NT2/D1 (cell line): ENCODE results near the gene CGB1.

Experiments used
- DNase-seq: peaks from one replicate; pipeline ENCODE4 v3.0.0-alpha.2; 2011; ENCODE audit warnings: low read depth, low spot score
- H3K27me3 ChIP-seq: 2 replicates; pipeline ENCODE4 v1.6.0; 2011; ENCODE audit warnings: mild to moderate bottlenecking; ENCODE audit not compliant: insufficient read length, insufficient read depth
- H3K36me3 ChIP-seq: 2 replicates; pipeline ENCODE4 v1.6.1; 2011; ENCODE audit warnings: mild to moderate bottlenecking, low read length, mixed read lengths; ENCODE audit not compliant: insufficient read depth, insufficient read length
- H3K4me1 ChIP-seq: 2 replicates; pipeline ENCODE4 v1.5.1; 2011; ENCODE audit not compliant: insufficient read depth, insufficient read length
- H3K4me3 ChIP-seq: 2 replicates; pipeline ENCODE4 v1.5.1; 2011; ENCODE audit warnings: low read depth; ENCODE audit not compliant: insufficient read length
- H3K9ac ChIP-seq: 2 replicates; pipeline ENCODE4 v1.6.0; 2011; ENCODE audit warnings: low read depth; ENCODE audit not compliant: insufficient read length
- H3K9me3 ChIP-seq: 2 replicates; pipeline ENCODE4 v1.5.1; 2011; ENCODE audit warnings: mild to moderate bottlenecking, low read length; ENCODE audit not compliant: insufficient read depth
- SUZ12 ChIP-seq: IDR thresholded peaks from 2 replicates; pipeline ENCODE4 v1.6.1; 2011; ENCODE audit not compliant: insufficient read length, insufficient read depth; ENCODE audit errors: extremely low read depth
- YY1 ChIP-seq: IDR thresholded peaks from 2 replicates; pipeline ENCODE4 v1.6.1; 2011; ENCODE audit not compliant: insufficient read length, insufficient read depth
- ZNF274 ChIP-seq: IDR thresholded peaks from 2 replicates; pipeline ENCODE4 v1.6.1; 2011; ENCODE audit warnings: mild to moderate bottlenecking, low read depth, low read length

The CGB1 gene

DNA sequence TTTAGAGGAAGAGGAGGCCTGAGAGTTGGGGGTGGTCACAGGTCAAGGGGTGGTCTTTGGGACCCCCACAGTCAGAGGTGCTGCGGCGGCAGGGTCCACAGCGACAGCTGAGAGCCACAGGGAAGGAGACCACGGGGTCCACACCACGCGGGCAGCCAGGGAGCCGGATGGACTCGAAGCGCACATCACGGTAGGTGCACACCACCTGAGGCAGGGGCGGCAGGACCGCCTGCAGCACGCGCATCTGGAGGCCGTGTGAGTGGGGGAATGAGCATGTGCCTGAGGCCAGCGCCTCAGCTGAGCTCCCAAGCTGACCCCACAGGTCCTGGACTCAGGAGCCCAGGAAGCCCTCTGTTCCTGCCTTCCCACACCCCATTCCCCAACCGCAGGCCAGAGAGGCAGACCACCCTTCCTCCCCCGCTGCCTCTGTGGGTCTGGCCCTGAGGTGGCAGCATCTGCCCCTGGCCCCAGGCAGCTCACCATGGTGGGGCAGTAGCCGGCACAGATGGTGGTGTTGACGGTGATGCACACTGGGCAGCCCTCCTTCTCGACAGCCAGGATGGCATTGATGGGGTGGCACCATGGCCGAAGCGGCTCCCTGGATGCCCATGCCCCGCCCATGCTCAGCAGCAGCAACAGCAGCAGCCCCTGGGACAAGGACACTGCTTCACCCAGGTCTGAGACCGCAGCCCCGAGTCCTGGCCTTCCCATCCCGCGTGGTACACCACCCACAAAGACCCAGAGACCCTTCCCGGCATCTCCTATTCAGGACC lies 20.4 kb downstream of the CGB1 start:
- no peaks in the 10 kb centered on the region for H3K27me3 ChIP-seq
- no peaks in the 10 kb centered on the region for H3K9me3 ChIP-seq
- TF ChIP-seq ZNF274 (no peak), SUZ12 (no peak), YY1 (no peak)
- no peak for DNase-seq
- no peak overlapping the region for H3K4me3 ChIP-seq
- peaks cover 50% of the 10 kb centered on the region for H3K36me3 ChIP-seq
- peaks cover 6% of the 10 kb centered on the region for H3K4me1 ChIP-seq
- H3K9ac ChIP-seq, result no peak overlapping the region

DNA sequence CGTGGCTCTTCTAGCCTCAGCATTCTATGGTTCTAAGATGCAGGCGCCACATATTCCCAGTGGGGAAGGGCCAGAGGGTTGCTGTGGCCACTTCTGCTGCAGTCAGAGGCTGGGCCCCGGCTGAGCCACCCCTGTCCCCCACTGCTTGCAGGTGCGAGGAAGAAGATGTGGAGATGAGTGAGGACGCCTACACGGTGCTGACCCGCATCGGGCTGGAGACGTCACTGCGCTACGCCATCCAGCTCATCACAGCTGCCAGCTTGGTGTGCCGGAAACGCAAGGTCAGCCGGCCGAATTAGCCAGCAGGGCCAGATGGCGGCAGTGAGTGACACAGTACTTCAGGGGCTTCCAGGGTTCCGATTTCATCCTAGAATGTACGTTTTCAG lies 21.8 kb downstream of the CGB1 start:
- no peak for TF ChIP-seq YY1
- TF ChIP-seq SUZ12, result no peak
- no peak for TF ChIP-seq ZNF274
- no peaks in the 10 kb centered on the region for H3K27me3 ChIP-seq
- H3K4me1 ChIP-seq, result no peaks in the 10 kb centered on the region
- no peak overlapping the region for H3K4me3 ChIP-seq
- H3K9me3 ChIP-seq, result no peaks in the 10 kb centered on the region
- H3K9ac ChIP-seq, result no peak overlapping the region
- no peak for DNase-seq
- peaks cover 61% of the 10 kb centered on the region for H3K36me3 ChIP-seq

DNA sequence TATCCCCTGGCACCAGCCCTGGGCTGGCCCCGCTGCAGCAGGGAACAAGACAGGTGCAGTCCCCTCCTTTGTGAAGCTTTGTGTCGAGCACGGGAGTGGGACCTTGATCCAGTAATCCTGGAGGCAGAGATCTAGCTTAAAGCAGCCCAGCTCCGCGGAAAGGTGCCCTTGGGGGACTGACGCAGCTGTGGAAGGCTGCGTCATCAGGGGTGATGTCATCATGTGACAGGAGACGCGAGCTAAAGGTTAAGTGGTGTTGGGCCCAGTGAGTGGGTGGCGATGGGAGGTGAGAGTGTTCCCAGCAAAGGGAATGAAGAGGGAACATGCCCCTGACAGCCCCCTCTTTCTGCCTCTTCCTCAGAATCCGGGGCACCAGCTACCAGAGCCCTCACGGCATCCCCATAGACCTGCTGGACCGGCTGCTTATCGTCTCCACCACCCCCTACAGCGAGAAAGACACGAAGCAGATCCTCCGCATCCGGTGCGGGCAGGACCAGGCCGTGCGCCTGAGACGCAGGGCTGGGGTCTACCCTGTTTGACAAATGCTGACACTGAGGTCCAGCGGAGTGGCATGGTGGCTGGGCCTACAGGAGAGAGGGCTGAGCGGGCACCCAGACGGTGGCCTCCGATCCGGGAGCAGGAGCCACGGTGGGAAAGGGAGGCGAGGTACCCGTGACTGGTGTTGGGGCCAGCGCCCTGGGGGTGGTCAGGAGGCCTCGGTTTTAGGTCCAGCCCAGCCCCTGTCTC lies 22.4 kb downstream of the CGB1 start:
- no peak for DNase-seq
- Histone ChIP-seq H3K27me3 (no peaks in the 10 kb centered on the region), H3K4me1 (no peaks in the 10 kb centered on the region), H3K9me3 (no peaks in the 10 kb centered on the region), H3K4me3 (no peak overlapping the region), H3K36me3 (peaks cover 67% of the 10 kb centered on the region), H3K9ac (no peak overlapping the region)
- TF ChIP-seq SUZ12 (no peak), ZNF274 (no peak), YY1 (no peak)

DNA sequence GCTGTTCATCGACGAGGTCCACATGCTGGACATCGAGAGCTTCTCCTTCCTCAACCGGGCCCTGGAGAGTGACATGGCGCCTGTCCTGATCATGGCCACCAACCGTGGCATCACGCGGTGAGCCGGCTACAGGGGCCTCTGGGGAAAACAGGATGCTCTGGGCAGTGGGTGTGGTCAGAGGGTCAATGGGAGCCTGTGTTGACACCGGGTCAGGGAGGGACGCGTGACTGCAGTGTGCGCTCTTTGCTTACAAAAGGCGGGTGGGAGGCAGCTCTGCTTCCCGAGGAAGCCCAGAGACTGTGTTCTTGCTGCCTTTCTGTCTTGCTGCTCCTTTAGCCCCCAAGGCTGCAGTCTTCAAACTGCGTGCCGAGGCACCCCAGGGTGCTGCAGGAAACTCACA lies 25.5 kb downstream of the CGB1 start:
- TF ChIP-seq ZNF274, result no peak
- TF ChIP-seq SUZ12, result no peak
- no peak for TF ChIP-seq YY1
- Histone ChIP-seq H3K4me3 (no peak overlapping the region), H3K4me1 (no peaks in the 10 kb centered on the region), H3K27me3 (no peaks in the 10 kb centered on the region), H3K9ac (no peak overlapping the region), H3K9me3 (no peaks in the 10 kb centered on the region), H3K36me3 (peaks cover 78% of the 10 kb centered on the region)
- DNase-seq, result no peak

DNA sequence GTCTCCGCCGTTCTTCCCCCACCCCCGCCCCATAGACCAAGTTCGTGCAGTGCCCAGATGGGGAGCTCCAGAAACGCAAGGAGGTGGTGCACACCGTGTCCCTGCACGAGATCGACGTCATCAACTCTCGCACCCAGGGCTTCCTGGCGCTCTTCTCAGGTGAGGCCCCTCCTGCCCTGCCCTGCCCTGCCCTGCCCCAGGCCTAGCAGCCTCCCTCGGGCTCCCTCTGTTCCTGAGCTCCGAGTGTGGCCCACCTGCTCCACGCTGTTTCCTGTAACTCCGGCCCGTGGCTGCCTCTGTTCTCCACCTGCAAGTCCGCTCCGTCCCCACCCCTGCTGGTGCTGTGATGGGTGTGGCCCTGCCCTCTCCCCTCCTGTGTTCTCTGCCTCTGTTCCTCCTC lies 26.2 kb downstream of the CGB1 start:
- peaks cover 75% of the 10 kb centered on the region for H3K36me3 ChIP-seq
- no peak for DNase-seq
- H3K9me3 ChIP-seq, result no peaks in the 10 kb centered on the region
- H3K9ac ChIP-seq, result no peak overlapping the region
- no peaks in the 10 kb centered on the region for H3K4me1 ChIP-seq
- H3K4me3 ChIP-seq, result no peak overlapping the region
- no peak for TF ChIP-seq ZNF274
- TF ChIP-seq YY1, result no peak
- TF ChIP-seq SUZ12, result no peak
- no peaks in the 10 kb centered on the region for H3K27me3 ChIP-seq

DNA sequence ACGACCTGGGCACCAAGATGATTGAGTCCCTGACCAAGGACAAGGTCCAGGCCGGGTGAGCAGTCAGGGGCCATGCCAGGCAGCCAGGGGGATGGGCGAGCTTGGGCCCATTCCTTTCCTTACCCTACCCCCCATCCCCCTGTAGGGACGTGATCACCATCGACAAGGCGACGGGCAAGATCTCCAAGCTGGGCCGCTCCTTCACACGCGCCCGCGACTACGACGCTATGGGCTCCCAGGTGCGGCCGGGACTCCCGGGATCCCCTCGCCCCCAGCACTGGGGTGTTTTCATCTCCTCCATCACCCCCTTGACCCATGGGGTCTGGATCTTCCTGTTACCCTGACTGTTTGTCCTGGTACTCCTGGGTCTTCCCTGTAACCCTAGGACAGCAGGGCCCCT lies 26.9 kb downstream of the CGB1 start:
- DNase-seq, result no peak
- TF ChIP-seq YY1, result no peak
- no peak for TF ChIP-seq ZNF274
- TF ChIP-seq SUZ12, result no peak
- H3K27me3 ChIP-seq, result no peaks in the 10 kb centered on the region
- no peak overlapping the region for H3K4me3 ChIP-seq
- H3K9ac ChIP-seq, result no peak overlapping the region
- H3K36me3 ChIP-seq, result peaks cover 75% of the 10 kb centered on the region
- H3K4me1 ChIP-seq, result no peaks in the 10 kb centered on the region
- H3K9me3 ChIP-seq, result no peaks in the 10 kb centered on the region

DNA sequence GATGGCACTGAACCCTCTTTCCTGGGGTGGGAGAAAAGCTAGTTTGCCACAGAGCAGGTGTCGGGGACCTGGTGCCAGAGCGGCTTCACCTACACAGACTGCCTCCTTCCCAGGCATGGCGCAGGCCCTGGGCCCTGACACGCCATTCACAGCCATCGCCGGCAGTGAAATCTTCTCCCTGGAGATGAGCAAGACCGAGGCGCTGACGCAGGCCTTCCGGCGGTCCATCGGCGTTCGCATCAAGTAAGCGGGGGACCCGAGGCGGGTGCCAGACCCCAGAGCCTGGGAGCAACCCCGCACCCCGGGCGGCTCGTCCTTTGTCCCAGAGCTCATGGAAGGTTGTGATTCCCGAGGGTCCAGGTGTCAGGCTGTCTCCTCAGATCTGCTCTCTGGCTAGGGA lies 29.8 kb downstream of the CGB1 start:
- DNase-seq, result no peak
- no peak overlapping the region for H3K4me3 ChIP-seq
- no peak overlapping the region for H3K9ac ChIP-seq
- H3K4me1 ChIP-seq, result no peaks in the 10 kb centered on the region
- no peaks in the 10 kb centered on the region for H3K9me3 ChIP-seq
- H3K27me3 ChIP-seq, result no peaks in the 10 kb centered on the region
- TF ChIP-seq YY1, result no peak
- H3K36me3 ChIP-seq, result peaks cover 76% of the 10 kb centered on the region
